ENCODE measurements around the gene CTDSP2.
A peak's percentile ranks its signal among the peaks of the same experiment; 100 is the strongest.

The CTDSP2 gene

DNA sequence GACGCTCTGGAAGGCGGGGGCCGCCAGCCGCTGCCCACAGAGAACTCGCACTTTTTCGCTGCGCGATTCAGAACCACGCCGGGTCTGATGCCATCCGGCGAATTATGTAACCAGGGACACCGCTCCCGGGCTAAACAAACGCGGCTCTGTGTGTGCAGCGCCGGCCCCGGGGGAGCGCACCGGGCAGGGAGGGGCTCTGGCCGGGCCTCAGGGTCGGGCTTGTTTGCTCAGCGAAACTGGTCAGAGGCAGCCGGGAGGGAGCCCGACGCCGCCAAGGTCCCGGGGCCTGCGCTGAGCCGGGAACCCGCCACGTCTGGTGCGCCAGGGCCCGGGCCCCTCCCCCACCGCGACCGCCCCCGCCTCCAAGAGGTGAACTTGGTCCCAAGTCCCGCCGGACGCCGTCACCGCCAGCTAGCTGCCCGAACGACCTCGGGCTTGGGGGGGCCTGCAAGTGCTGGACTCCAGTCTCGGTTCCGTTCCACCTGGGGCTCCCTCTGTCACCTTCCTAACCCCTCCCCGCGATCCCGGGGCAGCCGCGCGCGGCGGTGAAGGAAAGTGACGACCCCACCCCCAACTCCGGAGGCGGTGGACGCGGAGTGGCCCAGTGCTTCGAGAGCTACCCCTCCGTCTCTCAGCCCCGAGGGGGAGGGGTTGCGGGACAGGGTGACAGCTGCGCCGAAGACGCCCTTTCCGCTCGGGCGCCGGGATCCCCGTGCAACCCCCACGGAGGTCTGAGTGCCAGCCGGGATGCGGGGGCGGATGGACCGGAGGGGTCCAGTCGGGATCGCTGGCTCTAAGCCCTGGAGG, 848 bp downstream of the CTDSP2 start:
- CTCF ChIA-PET: interaction anchor here (1.6 kb wide), 1 partner anchor 9 kb away, joined by 3 read pairs; no protein-coding TSS in a partner anchor
- peak; percentile 53 for DNase-seq (ENCODE audit: extremely low spot score)
- TF ChIP-seq, protein P1, sequence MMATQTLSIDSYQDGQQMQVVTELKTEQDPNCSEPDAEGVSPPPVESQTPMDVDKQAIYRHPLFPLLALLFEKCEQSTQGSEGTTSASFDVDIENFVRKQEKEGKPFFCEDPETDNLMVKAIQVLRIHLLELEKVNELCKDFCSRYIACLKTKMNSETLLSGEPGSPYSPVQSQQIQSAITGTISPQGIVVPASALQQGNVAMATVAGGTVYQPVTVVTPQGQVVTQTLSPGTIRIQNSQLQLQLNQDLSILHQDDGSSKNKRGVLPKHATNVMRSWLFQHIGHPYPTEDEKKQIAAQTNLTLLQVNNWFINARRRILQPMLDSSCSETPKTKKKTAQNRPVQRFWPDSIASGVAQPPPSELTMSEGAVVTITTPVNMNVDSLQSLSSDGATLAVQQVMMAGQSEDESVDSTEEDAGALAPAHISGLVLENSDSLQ (IDR thresholded peaks at IDR 0.05): no peak
- TF ChIP-seq NFRKB (IDR thresholded peaks at IDR 0.05) (no peak), SUZ12 (IDR thresholded peaks at IDR 0.05) (no peak), FOXM1 (IDR thresholded peaks at IDR 0.05; ENCODE audit: borderline replicate concordance) (no peak), HDGF (IDR thresholded peaks at IDR 0.05; ENCODE audit: borderline replicate concordance) (no peak), SP1 (IDR thresholded peaks at IDR 0.05) (no peak), ARNT (IDR thresholded peaks at IDR 0.05) (no peak), L3MBTL2 (conservative IDR thresholded peaks at IDR 0.05) (no peak), FOXA1 (IDR thresholded peaks at IDR 0.05) (no peak), ELF4 (IDR thresholded peaks at IDR 0.05) (no peak), TARDBP (IDR thresholded peaks at IDR 0.05) (no peak), LEF1 (IDR thresholded peaks at IDR 0.05; ENCODE audit: borderline replicate concordance) (no peak), BHLHE40 (IDR thresholded peaks at IDR 0.05; ENCODE audit: borderline replicate concordance) (no peak), FOXK2 (IDR thresholded peaks at IDR 0.05) (no peak), CTBP1 (IDR thresholded peaks at IDR 0.05; ENCODE audit: borderline replicate concordance) (no peak), ZNF384 (IDR thresholded peaks at IDR 0.05) (no peak)
- POLR2A ChIA-PET: interaction anchor here (1.0 to 4.0 kb wide), 12 partner anchors 9 to 94 kb away, joined by 3 to 55 read pairs (median 4); partner anchors contain the start of genes EEF1AKMT3 and METTL1

DNA sequence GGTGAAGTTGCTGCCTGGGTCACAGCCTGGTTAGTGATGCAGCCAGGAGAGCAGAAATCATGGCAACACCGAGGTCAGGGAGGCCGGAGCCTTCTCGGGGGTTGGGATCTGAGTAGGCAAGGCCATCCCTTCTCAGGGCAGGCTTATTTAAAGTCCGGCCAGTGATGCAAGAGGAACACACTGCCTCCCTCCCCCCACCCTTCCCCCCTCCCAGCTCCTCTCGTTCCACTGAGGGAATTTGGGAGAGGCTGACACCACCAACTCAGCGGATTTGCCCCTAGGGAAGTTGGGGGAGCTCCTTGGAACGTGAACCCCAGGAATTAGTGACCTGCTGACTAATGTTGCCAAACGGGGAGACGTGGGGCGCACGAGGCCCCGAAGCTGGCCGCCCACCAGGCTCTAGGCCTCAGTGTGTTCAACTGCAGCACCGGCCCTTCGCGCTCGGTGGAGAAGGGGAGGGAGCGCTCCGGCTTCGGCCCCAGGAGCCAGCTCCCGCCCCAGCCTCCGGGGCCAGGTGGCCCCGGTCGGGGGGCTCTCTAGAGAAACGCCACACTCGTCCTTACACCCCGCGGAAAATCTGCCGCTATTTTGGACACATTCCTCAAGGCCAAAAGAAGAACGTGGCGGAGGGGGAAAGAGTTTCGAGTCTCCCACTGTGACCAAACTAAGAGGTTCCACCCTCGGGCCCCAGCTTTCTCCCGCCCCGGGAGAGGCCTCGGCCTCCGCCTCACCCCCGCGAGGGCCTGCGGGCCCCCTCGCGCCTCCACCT, 1.6 kb downstream of the CTDSP2 start:
- peak; percentile 45 for TF ChIP-seq L3MBTL2 (conservative IDR thresholded peaks at IDR 0.05)
- TF ChIP-seq TARDBP (IDR thresholded peaks at IDR 0.05): no peak
- no peak for TF ChIP-seq ELF4 (IDR thresholded peaks at IDR 0.05)
- TF ChIP-seq FOXM1 (IDR thresholded peaks at IDR 0.05; ENCODE audit: borderline replicate concordance): no peak
- no peak for TF ChIP-seq CTBP1 (IDR thresholded peaks at IDR 0.05; ENCODE audit: borderline replicate concordance)
- DNase-seq (ENCODE audit: extremely low spot score): no peak

DNA sequence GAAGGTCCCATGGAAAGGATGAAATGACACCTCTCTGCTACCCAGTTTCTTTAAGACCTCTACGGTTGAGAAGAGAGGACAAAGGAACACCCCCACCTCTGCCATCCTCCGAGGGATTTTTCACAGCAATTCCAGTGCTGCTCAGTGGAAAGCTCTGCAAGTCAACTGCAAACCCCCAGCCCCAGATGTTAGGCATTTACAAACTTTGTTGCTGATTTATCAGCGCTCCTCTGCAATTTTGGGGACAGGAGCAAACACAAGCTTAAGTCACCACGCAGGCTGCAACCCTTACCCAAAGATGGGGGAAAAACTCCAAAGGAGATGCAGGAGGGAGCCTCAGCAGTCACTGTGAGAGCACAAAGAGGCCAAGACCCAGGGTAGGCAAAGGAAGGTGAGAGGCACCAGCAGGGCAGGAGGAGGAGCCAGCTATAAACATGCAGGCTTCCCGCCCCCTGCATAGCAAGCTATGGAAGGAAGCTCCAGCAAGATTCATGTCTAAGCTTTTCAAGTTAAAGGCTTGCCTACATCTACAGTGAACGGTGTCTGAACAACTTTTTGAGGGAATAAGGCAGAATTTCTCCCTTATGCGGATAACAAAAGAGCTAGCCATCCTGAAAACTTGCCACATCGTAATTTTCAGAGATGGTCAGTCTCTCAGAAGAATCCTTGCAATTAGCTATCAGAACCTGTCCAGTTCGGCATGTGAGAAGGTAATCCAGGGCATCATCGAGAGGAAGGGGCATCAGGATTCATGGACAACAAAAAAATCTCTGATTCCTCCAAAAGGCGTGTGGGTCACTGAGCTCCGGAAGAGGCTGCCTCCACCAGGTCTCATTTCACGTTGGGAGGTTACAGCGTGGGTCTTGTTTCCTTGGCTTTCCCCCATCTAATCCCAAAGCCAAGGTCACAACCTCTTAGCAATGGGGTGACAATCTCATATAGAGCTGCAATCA, 3.9 kb downstream of the CTDSP2 start:
- DNase-seq (ENCODE audit: extremely low spot score): peak; percentile 46
- ChIA-PET CTCF (interaction anchor here (0.8 to 1.7 kb wide), 4 partner anchors 9 to 86 kb away, joined by 3 to 8 read pairs (median 4); no protein-coding TSS in a partner anchor), POLR2A (interaction anchor here (0.6 to 4.0 kb wide), 7 partner anchors 10 to 1077 kb away, joined by 3 to 22 read pairs (median 4); partner anchors contain the start of gene ATP23)
- TF ChIP-seq ELF4 (IDR thresholded peaks at IDR 0.05) (no peak), SUZ12 (IDR thresholded peaks at IDR 0.05) (no peak), FOXM1 (IDR thresholded peaks at IDR 0.05; ENCODE audit: borderline replicate concordance) (no peak), L3MBTL2 (conservative IDR thresholded peaks at IDR 0.05) (no peak), TARDBP (IDR thresholded peaks at IDR 0.05) (no peak), HDGF (IDR thresholded peaks at IDR 0.05; ENCODE audit: borderline replicate concordance) (no peak), FOXK2 (IDR thresholded peaks at IDR 0.05) (no peak), CTBP1 (IDR thresholded peaks at IDR 0.05; ENCODE audit: borderline replicate concordance) (no peak), LEF1 (IDR thresholded peaks at IDR 0.05; ENCODE audit: borderline replicate concordance) (no peak), FOXA1 (IDR thresholded peaks at IDR 0.05) (no peak), ARNT (IDR thresholded peaks at IDR 0.05) (no peak)
- TF ChIP-seq, protein P1 (IDR thresholded peaks at IDR 0.05): no peak

More for the DNA sequence above, 1.6 kb downstream of the CTDSP2 start:
- ChIA-PET POLR2A (interaction anchor here (0.8 to 4.0 kb wide), 13 partner anchors 11 to 100 kb away, joined by 3 to 55 read pairs (median 4); partner anchors contain the start of genes EEF1AKMT3, METTL1 and TSPAN31), CTCF (interaction anchor here (0.6 to 1.6 kb wide), 3 partner anchors 8 to 80 kb away, joined by 3 read pairs; no protein-coding TSS in a partner anchor)

DNA sequence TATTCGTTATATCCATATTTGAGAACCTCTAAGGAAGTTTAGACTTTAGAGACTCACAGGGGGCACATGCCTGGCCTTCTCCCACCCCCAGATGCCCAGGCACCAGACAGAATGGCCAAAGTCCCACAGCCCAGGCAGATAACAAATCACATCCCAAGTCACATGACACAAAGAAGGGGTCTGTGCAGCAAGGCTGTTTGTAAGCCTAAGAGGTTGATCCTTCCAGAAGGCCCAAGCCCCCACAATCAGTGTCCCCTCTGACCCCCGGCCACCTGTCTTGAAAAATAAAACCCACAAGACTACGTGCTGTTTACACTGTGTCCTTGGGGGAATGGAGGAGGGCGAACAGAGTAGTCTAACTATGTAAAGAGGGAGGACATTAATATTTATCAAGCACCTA, 5.1 kb downstream of the CTDSP2 start:
- no peak for DNase-seq (ENCODE audit: extremely low spot score)
- ChIA-PET CTCF (no interaction called here), POLR2A (no interaction called here)
- TF ChIP-seq SUZ12 (IDR thresholded peaks at IDR 0.05): no peak
- TF ChIP-seq FOXA1 (IDR thresholded peaks at IDR 0.05): no peak
- no peak for TF ChIP-seq FOXM1 (IDR thresholded peaks at IDR 0.05; ENCODE audit: borderline replicate concordance)
- no peak for TF ChIP-seq BHLHE40 (IDR thresholded peaks at IDR 0.05; ENCODE audit: borderline replicate concordance)
- TF ChIP-seq SP1 (IDR thresholded peaks at IDR 0.05): no peak
- TF ChIP-seq TARDBP (IDR thresholded peaks at IDR 0.05): no peak

DNA sequence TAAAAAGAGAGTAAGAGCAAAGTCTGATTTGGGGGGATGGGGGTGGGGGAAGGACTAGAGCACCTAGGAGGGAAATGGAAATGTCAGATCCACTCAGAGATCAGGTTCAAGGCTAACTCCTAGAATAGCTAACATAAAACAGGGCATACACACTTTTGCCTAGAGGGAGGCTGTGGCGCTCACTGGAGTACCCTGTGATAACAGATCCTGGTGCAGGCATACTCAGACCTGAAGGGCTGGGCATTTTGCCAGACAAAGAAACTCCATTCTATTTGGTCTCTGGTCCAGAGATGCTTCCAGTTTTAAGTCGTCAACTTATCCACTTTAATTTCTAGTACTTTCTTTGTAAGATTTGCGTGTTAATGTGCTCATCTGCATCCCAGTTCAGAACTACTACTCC, 5.8 kb downstream of the CTDSP2 start:
- no peak for DNase-seq (ENCODE audit: extremely low spot score)
- TF ChIP-seq CTBP1 (IDR thresholded peaks at IDR 0.05; ENCODE audit: borderline replicate concordance) (no peak), ELF4 (IDR thresholded peaks at IDR 0.05) (no peak), BHLHE40 (IDR thresholded peaks at IDR 0.05; ENCODE audit: borderline replicate concordance) (no peak), SUZ12 (IDR thresholded peaks at IDR 0.05) (no peak), L3MBTL2 (conservative IDR thresholded peaks at IDR 0.05) (no peak), NFRKB (IDR thresholded peaks at IDR 0.05) (no peak), FOXA1 (IDR thresholded peaks at IDR 0.05) (no peak), TARDBP (IDR thresholded peaks at IDR 0.05) (no peak), FOXM1 (IDR thresholded peaks at IDR 0.05; ENCODE audit: borderline replicate concordance) (no peak), ARNT (IDR thresholded peaks at IDR 0.05) (no peak), HDGF (IDR thresholded peaks at IDR 0.05; ENCODE audit: borderline replicate concordance) (no peak), ZNF384 (IDR thresholded peaks at IDR 0.05) (no peak), SP1 (IDR thresholded peaks at IDR 0.05) (no peak)
- TF ChIP-seq, protein P1 (IDR thresholded peaks at IDR 0.05): no peak
- ChIA-PET CTCF (no interaction called here), POLR2A (interaction anchor here (1.4 kb wide), 1 partner anchor 56 kb away, joined by 5 read pairs; no protein-coding TSS in a partner anchor)
